HG03159 (cell line): ENCODE data around the gene GTF3A.

ENCODE experiments used
- ATAC-seq: cut with Tn5 transposase; IDR thresholded peaks from one replicate; pipeline ENCODE4 v1.9.1; 2021; ENCODE audit warnings: mild to moderate bottlenecking, moderate library complexity; ENCODE audit not compliant: unreplicated experiment

The GTF3A gene

GRCh38 chr13:27404680-27405079 is 19.7 kb upstream of the GTF3A start:
- no peak for ATAC-seq

- ATAC-seq = no peak
Measured at GRCh38 chr13:27405546-27406134, 18.8 kb upstream of the GTF3A start.

GRCh38 chr13:27406178-27406939 is 18.1 kb upstream of the GTF3A start:
- no peak for ATAC-seq

- no peak for ATAC-seq
Measured at GRCh38 chr13:27408074-27408473, 16.3 kb upstream of the GTF3A start.

GRCh38 chr13:27409013-27409412 is 15.4 kb upstream of the GTF3A start:
- ATAC-seq = no peak

GRCh38 chr13:27411341-27411740 is 13.1 kb upstream of the GTF3A start:
- no peak for ATAC-seq

GRCh38 chr13:27415116-27415515 is 9.3 kb upstream of the GTF3A start:
- no peak for ATAC-seq

GRCh38 chr13:27419328-27419727 is 5.1 kb upstream of the GTF3A start:
- ATAC-seq = no peak

- no peak for ATAC-seq
Measured at GRCh38 chr13:27421101-27421871, 3.1 kb upstream of the GTF3A start.

GRCh38 chr13:27423333-27423732 is 1.1 kb upstream of the GTF3A start:
- ATAC-seq = no peak

GRCh38 chr13:27425158-27425917 is 919 bp downstream of the GTF3A start:
- no peak for ATAC-seq

GRCh38 chr13:27425918-27426630 is 1.7 kb downstream of the GTF3A start:
- peak; percentile 57 for ATAC-seq

GRCh38 chr13:27427641-27428040 is 3.2 kb downstream of the GTF3A start:
- ATAC-seq = no peak

- ATAC-seq = no peak
Measured at GRCh38 chr13:27428160-27428559, 3.7 kb downstream of the GTF3A start.

- ATAC-seq = no peak
Measured at GRCh38 chr13:27432180-27432579, 7.8 kb downstream of the GTF3A start.

- ATAC-seq = no peak
Measured at GRCh38 chr13:27432611-27433210, 8.3 kb downstream of the GTF3A start.

- ATAC-seq = no peak
Measured at GRCh38 chr13:27437126-27437525, 12.7 kb downstream of the GTF3A start.

- ATAC-seq = no peak
Measured at GRCh38 chr13:27440408-27440807, 16.0 kb downstream of the GTF3A start.

- no peak for ATAC-seq
Measured at GRCh38 chr13:27442071-27442647, 17.7 kb downstream of the GTF3A start.

- ATAC-seq = no peak
Measured at GRCh38 chr13:27442797-27443196, 18.4 kb downstream of the GTF3A start.
